ENCODE data around the gene RALY. TPM values are rescaled to one million over a fixed set of nuclear protein-coding genes. Genes with fewer than 3 reads are reported as not detected.

RALY gene
- total RNA-seq, 2 donors from 2014 or later = 74.2 to 86.4 TPM

DNA sequence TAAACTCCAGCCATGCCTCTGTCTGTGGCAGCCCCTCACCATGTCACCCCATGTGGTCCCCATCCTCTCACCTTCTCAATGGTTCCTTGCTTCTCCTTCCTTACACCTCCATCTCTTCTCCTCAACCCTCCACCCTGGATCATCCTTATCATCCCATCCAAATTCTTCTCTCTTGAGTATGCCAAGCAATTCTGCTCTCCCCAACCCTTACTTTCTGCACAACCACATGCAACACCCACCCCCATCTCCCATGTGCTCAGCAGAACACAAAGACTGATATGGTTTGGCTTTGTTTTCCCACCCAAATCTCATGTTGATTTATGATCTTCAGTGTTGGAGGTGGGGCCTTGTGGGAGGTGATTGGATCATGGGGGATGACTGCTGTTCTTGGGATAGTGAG lies 42.5 kb upstream of the RALY start:
- DNase-seq (ENCODE audit: low spot score) = no peak
- H3K27ac ChIP-seq = no peak overlapping the region
- TF ChIP-seq, protein P1, sequence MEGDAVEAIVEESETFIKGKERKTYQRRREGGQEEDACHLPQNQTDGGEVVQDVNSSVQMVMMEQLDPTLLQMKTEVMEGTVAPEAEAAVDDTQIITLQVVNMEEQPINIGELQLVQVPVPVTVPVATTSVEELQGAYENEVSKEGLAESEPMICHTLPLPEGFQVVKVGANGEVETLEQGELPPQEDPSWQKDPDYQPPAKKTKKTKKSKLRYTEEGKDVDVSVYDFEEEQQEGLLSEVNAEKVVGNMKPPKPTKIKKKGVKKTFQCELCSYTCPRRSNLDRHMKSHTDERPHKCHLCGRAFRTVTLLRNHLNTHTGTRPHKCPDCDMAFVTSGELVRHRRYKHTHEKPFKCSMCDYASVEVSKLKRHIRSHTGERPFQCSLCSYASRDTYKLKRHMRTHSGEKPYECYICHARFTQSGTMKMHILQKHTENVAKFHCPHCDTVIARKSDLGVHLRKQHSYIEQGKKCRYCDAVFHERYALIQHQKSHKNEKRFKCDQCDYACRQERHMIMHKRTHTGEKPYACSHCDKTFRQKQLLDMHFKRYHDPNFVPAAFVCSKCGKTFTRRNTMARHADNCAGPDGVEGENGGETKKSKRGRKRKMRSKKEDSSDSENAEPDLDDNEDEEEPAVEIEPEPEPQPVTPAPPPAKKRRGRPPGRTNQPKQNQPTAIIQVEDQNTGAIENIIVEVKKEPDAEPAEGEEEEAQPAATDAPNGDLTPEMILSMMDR (IDR thresholded peaks at IDR 0.05) = no peak
- H3K9me3 ChIP-seq = peaks cover 0 to 19% of the 10 kb centered on the region in 2 donors
- H3K36me3 ChIP-seq = no peaks in the 10 kb centered on the region
- no peaks in the 10 kb centered on the region for H3K4me1 ChIP-seq
- no peak overlapping the region for H3K4me3 ChIP-seq
- H3K27me3 ChIP-seq = no peaks in the 10 kb centered on the region

DNA sequence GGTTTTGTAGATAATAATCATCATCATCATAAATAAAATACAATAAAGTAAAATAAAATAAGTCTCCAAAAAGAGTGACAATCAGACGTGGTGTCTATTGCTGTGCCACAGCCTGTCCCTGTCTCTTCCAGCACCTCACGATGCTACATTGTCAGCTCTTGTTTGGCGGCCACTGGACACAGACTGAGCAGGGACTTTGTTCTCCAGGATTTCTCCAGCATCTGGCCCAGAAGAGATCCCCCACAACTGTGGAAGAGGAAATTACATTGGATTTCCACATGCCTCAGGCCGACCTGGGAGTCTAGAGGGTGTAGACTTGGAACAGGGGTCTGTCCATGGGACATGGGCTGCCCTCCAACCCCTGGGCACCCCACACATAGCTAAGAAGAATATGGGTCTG lies 39.2 kb upstream of the RALY start:
- H3K27ac ChIP-seq = no peak overlapping the region
- H3K36me3 ChIP-seq = no peaks in the 10 kb centered on the region
- no peak for DNase-seq (ENCODE audit: low spot score)
- no peak overlapping the region for H3K4me3 ChIP-seq
- H3K27me3 ChIP-seq = no peaks in the 10 kb centered on the region
- no peaks in the 10 kb centered on the region for H3K9me3 ChIP-seq
- TF ChIP-seq, protein P1 (IDR thresholded peaks at IDR 0.05) = no peak
- no peaks in the 10 kb centered on the region for H3K4me1 ChIP-seq

DNA sequence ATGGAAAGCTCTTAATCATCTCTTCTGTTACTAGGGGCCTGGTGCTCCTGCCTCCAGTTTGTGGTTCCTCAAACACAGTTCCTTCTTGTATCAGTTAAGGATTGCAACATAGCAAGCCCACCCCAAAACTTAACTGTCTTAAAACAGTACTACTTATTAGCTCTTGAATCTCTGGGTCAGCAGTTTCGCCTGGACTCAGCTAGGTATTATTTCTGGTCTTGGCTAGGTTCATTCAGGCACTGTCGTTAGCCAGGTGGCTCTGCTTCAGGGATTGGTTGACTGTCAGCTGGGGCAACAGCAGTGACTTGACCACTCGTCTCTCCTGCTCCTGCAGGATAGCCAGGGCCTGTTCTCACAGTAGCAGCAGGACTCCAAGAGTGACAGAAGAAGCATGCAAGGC lies 30.0 kb upstream of the RALY start:
- Histone ChIP-seq H3K4me3 (no peak overlapping the region), H3K27me3 (no peaks in the 10 kb centered on the region), H3K9me3 (no peaks in the 10 kb centered on the region), H3K36me3 (no peaks in the 10 kb centered on the region), H3K4me1 (no peaks in the 10 kb centered on the region), H3K27ac (no peak overlapping the region)
- TF ChIP-seq, protein P1 (IDR thresholded peaks at IDR 0.05) = no peak
- no peak for DNase-seq (ENCODE audit: low spot score)

- TF ChIP-seq, protein P1 (IDR thresholded peaks at IDR 0.05) = no peak
- H3K27ac ChIP-seq = no peak overlapping the region
- H3K9me3 ChIP-seq = no peaks in the 10 kb centered on the region
- no peaks in the 10 kb centered on the region for H3K4me1 ChIP-seq
- DNase-seq (ENCODE audit: low spot score) = no peak
- H3K36me3 ChIP-seq = no peaks in the 10 kb centered on the region
- H3K4me3 ChIP-seq = no peak overlapping the region
- no peaks in the 10 kb centered on the region for H3K27me3 ChIP-seq
These were observed 29.3 kb upstream of the RALY start for GRCh38 chr20:33964441-33964840.

GRCh38 chr20:33967126-33967525 lies 26.6 kb upstream of the RALY start:
- H3K36me3 ChIP-seq = no peaks in the 10 kb centered on the region
- no peaks in the 10 kb centered on the region for H3K9me3 ChIP-seq
- no peaks in the 10 kb centered on the region for H3K4me1 ChIP-seq
- DNase-seq (ENCODE audit: low spot score) = no peak
- TF ChIP-seq, protein P1 (IDR thresholded peaks at IDR 0.05) = no peak
- H3K4me3 ChIP-seq = no peak overlapping the region
- H3K27me3 ChIP-seq = no peaks in the 10 kb centered on the region
- no peak overlapping the region for H3K27ac ChIP-seq

- Histone ChIP-seq H3K4me3 (no peak overlapping the region), H3K27ac (no peak overlapping the region), H3K9me3 (no peaks in the 10 kb centered on the region), H3K36me3 (no peaks in the 10 kb centered on the region), H3K27me3 (no peaks in the 10 kb centered on the region), H3K4me1 (no peaks in the 10 kb centered on the region)
- DNase-seq (ENCODE audit: low spot score) = no peak
- TF ChIP-seq, protein P1 (IDR thresholded peaks at IDR 0.05) = no peak
These were observed 24.1 kb upstream of the RALY start for GRCh38 chr20:33969563-33969962.
